8988T (cell line): ENCODE data around the gene TEX55.
"Not testable (repeated sequence)": the region's sequence is repeated elsewhere in the genome, so short reads cannot be mapped to it uniquely, and the experiment has no call there.

Source experiments
- DNase-seq: peaks from one replicate; pipeline ENCODE4 v3.0.0; 2011

The TEX55 gene

GRCh38 chr3:119161240-119161639, 15.3 kb downstream of the TEX55 start:
- no peak for DNase-seq

- not testable (repeated sequence) for DNase-seq
Measured at GRCh38 chr3:119164745-119165144, 18.8 kb downstream of the TEX55 start.

- DNase-seq = no peak
Measured at GRCh38 chr3:119170821-119171220, 24.9 kb downstream of the TEX55 start.

DNA sequence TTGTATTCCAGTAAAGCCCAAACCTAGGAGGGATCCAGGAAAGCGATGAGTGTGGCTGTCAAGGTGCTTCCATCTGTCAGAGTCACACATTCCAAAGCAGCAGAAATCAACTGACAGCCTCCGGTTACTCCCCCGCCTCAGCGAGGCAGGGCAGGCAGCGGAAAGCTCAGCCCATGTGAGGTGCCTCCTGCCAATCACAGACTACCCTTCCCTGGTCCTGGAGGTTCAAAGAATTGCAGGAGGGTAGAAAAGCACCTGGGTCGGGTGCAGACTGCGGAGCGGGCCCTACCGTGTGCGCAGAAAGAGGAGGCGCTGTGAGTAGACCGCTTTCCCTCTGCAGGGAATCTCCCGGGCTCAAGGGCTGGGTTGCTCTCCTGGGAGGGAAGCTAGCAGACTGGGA, 27.4 kb downstream of the TEX55 start, which contains the start of gene UPK1B:
TSS of gene UPK1B (plus strand) at position 274 of the 400 bp plus-strand sequence. CDS start 13,144 bp downstream, outside the sequence.
- no peak for DNase-seq

- no peak for DNase-seq
Measured at GRCh38 chr3:119175872-119176756, 30.1 kb downstream of the TEX55 start.

DNA sequence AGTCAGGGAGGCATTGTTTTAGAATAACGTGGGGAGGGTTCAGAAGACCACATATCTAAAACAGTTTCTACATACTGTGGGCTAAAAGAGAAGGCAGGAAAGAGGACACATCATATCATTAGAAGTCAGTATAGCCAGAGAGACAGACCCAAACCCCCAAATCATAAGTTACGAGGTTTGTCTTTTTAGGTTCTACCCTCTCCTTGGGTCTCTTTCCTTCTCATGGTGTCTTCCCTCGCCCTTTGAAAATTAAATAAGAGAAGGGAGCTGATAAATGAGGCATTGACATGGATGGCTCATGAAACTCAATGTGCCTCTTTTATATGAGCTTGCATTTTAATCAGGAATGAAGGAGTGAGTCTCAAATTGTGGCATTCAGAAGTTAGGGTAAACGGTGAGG, 30.8 kb downstream of the TEX55 start:
- no peak for DNase-seq

DNA sequence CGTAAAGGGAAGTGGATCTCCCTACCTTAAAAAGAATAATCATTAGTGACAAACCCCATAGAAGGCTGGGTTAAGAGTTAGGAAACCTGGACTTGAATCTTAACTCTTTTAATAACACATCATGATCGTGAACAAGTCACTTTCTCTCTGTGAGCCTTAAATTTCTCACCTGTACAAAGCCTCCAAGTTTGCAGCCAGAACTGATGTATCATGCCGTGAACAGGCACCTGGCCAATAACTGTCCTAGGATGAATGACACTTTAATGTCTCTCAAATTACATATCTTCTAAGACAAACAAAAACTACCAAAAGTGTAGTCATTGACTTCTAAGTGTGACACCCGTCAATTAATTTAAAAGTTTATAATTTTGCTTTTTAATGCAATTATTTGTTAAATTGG, 31.4 kb downstream of the TEX55 start:
- DNase-seq = no peak

DNA sequence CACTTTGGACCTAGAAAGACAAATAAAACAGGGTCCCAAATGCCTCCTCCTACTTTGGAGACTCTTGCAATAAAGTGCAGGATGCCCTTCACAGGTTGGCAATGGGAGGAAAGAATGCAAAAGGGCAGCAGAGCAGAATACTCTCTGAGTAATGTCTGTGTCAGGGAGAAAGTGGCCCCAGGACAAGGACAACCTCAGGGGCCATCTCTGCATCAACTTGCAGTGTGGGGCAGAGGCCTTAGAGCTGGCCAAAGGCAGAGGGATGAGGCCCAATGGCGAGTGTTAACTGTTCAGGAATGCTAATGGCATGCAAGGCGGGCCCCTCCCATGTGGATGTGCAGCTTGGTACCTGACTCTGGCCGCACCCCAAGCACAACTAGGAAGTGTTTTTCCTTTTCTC, 35.8 kb downstream of the TEX55 start:
- no peak for DNase-seq

DNA sequence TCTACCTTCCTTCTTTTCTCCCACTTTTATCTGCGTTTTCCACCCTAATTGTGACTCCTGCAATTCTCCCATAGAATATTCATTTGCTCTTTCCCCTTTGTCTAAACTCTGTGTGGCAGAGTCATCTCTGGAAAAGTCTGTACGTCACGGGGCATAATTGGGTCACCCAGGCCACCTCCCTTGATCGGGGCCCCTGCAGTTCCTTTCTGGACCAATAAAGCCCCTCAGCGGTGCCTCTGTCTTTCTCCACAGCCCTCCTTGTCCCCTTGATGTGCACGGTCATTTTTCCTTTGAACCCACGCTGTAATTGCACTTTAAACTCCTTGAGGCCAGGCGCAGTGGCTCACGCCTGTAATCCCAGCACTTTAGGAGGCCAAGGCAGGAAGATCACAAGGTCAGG, 38.1 kb downstream of the TEX55 start:
- DNase-seq = no peak

- DNase-seq = no peak
Measured at GRCh38 chr3:119184796-119185570, 39.0 kb downstream of the TEX55 start.

DNA sequence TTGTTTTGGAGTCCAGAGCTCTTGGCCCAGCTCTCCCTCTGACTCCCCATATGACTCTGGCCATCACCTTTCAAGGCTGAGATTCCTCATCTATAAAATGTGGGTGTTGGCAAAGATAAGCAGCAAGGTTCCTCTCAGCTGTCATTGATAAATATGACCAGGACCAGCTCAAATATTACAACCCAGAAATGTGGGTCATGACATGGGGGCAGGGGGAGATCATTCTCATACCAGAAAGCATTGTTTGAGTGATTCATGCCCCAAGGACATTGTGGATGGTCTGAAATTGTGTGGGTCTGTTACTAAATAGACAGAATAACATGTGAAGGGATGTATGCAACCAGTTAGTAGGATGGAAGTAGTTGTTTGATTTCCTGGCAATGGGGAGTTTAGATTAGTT, 41.3 kb downstream of the TEX55 start:
- DNase-seq = no peak

DNA sequence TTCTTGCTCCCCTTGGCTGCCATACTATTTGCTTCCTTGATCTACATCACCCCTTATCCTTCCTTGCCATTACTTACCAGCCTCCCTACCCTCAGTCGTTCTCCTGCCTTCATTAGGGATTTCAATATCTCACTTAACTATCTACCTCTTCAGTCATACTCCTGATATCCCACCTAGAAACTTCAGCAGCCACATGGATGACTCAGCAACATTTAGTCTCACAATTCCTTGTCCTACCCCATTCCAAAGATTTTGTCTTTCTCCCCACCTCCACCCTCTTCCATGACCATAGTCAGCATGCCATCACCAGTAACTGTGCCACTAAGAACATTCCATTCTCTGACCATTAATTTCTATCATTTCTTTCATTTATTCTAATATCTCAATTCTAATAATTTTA, 45.8 kb downstream of the TEX55 start:
- no peak for DNase-seq

GRCh38 chr3:119194237-119195150, 48.5 kb downstream of the TEX55 start:
- DNase-seq = no peak

GRCh38 chr3:119195151-119195476, 49.1 kb downstream of the TEX55 start:
- DNase-seq = no peak

DNA sequence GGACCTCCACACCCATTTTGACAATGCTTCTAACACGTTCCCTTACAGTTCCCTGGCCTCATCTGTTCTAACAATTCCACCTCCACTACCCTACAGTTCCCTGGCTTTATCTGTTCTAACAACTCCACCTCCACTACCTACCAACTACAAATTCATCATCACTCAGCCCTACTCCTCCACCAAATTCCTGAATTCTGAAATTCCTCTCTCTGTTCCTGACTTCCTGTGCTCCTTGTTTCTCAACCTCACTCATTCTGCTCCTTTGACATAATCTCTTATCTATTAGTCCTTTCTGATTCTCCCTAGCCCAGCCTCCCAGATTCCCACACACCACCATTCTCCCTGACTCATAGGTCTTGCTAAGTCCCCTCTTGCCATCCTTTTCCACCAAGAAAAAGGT, 49.9 kb downstream of the TEX55 start:
- DNase-seq = no peak
